ENCODE results near the gene CAMK2G.
"Not testable (repeated sequence)": the region's sequence is repeated elsewhere in the genome, so short reads cannot be mapped to it uniquely, and the experiment has no call there.

The CAMK2G gene

DNA sequence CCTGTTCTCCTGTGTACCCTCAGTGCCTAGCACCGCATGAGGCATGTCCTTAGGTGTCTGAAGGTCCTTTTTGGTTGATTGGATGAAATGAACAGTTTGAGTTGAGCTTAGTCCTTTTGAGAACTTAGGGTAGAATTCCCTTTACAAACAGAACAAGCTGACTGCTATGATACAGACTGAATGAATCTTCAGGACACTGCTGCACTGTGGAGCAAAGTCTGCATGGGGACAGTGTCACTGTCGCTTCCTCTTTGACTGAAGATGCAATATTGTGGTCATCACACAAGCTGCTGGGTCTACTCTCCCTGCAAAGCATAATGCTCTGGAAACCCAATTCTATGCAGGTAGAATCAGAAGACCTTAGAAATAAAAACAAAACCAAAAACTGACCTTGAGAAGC is 28.0 kb upstream of the CAMK2G start:
- DNase-seq (ENCODE audit: low spot score): no peak

DNA sequence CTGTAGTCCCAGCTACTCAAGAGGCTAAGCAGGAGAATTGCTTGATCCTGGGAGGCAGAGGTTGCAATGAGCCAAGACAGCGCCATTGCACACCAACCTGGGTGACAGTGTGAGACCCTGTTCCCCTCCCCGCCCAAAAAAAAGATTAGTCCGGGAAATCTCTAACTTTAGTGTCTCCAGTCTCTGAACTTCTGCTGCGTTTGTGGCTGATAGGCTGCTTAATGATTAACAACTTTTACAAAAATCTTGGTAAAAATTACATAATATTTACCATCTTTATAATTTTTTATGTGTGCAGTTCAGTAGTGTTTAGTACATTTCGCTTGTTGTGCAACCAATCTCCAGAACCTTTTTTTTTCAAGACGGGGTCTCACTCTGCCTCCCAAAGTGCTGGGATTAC is 26.9 kb upstream of the CAMK2G start:
- no peak for DNase-seq (ENCODE audit: low spot score)

DNA sequence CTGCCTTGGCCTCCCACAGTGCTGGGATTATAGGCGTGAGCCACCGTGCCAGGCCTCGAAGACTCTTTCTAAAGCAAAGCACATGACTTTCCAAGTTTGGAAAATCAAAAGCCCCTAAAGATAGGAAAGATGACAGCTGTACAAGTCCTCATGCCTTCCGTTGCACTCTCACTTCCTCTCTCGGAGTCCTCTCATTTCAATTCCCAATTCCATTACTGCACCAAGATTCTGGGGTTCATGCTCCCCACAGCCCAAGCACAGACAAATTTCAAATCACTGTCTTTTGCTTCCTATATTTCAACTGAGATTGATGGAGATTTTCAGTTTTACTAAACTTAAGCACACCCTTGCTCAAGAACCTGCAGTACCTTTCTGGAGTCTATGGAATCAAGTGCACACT is 25.7 kb upstream of the CAMK2G start:
- DNase-seq (ENCODE audit: low spot score): no peak

DNA sequence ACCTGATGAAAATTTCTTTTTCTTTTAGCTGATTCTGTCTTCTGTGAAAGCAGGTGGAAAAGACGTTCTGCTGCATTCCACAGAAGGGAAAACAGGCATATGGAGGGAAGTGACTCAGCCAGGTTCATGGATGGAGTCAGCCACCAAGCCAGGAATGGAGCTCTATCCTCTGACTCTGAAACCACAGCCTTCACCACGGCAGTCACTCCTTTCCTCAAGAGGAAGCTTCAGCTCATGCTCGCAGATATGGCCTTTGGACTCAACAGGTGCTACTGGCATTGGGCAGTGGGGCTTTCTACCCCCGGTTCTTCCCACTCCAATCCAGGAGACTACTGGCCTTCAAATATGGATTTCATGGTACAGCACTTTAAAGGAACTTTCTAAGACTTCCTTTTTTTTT is 25.1 kb upstream of the CAMK2G start:
- no peak for DNase-seq (ENCODE audit: low spot score)

DNA sequence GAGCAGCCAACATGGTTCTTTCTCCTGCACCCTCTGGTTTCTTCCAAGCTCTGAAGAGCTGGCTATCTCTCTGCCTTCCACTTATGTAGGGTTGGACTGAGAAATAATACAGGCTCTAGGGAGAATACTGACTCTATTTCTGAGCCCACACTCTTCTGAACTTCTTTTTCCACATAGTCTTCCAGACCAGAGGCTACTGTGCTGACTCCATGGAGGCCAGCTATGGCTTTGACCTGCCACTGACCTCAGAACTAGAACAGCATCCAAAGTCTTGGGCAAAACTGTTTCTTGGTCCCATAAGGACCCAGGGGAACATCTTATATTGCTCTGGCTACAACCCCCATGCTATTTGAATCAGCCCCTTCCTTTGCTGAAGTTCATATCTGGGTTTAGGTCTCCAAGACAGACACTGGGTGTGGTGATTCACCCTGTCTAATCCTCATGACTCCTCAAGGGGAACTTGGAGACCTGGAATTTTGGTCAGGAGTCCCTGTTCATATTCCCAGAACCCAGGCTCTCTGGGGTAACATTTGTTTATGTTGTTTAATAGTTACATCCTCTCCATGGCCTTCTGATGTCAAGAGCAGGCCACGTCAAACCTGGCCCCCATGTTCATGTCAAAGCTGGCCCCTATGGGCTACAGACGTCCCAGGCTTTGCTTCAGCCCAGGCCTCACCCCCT is 24.5 kb upstream of the CAMK2G start:
- DNase-seq (ENCODE audit: low spot score): no peak

DNA sequence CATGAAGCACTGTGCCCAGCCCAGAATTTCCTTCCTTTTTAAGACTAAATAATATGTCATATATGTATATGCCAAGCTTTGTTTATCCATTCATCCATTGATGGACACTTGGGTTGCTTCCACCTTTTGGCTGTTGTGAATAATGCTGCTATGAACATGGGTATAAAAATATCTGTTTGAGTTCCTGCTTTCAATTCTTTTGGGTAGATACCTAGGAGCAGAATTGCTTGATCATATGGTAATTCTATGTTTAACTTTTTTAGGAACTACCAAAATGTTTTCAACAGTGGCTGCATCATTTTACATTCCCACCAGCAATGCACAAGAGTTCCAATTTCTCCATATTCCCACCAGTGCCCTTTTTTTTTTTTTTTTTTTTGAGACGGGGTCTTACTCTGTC is 23.3 kb upstream of the CAMK2G start:
- no peak for DNase-seq (ENCODE audit: low spot score)

DNA sequence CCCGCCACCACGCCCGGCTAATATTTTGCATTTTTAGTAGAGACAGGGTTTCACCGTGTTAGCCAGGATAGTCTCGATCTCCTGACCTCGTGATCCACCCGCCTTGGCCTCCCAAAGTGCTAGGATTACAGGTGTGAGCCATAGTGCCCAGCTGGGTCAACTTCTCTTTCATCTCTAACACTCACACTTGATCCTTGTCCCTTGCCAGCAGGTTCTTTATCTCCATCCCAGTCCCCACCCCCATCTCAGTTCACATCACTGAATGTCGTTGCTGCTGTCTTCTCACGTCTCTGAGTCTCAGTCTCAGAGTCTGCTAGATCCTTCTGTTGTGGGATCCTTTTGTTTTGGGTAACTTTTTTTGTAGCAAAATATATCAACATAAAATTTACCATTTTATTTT is 21.0 kb upstream of the CAMK2G start:
- DNase-seq (ENCODE audit: low spot score): not testable (repeated sequence)

DNA sequence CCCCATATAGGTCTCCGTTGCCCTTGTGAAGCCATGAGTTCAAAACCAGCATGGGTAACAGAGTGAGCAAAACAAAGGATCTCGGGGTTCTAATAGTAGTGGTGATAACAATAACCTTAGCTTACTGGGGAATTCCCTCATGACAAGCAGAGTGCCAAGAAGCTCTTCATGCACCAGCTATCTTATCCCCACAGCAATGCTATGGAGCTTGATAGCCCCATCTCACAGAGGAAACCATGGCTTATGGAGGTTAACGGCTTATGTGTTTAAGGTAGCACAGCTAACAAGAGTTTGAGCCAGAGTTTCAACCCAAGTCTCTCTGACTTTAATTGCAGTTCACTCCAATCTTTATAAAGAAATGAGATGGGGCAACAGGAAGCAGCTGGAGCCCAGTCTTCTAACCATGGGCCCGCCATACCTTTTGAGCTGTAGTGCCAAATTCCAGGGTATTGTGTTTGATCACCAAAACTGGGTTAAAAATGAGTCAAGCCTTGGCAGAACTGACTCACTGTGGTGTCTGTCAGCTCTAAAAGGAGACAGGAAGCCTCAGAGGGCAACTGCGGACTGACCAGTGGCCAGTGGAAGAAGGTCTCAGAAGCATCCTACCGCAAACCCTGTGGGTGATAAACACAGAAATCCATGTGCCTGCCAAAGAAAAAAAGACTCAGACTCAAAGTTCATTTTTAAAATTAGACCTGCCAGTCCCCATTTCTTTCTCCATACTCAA is 20.1 kb upstream of the CAMK2G start:
- DNase-seq (ENCODE audit: low spot score): peak; percentile 46

DNA sequence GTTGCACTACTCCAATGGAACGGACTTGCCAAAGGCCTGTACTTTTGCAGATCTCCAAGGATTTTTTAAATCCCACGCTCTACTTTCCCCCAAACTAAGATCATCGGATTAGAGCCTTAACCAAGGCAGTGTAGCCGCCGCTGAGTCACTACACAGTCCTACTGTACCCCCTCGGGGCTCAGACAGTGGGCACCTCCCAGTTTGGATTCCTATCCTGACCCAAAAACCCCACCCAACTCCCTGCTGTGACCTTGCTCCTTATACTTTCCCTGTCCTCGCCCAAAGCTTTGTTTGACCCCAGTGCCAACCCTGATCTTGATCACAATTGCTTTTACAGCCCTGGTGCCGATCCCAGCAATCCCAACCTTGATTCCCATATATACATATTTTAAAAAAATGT is 19.1 kb upstream of the CAMK2G start:
- DNase-seq (ENCODE audit: low spot score): no peak

DNA sequence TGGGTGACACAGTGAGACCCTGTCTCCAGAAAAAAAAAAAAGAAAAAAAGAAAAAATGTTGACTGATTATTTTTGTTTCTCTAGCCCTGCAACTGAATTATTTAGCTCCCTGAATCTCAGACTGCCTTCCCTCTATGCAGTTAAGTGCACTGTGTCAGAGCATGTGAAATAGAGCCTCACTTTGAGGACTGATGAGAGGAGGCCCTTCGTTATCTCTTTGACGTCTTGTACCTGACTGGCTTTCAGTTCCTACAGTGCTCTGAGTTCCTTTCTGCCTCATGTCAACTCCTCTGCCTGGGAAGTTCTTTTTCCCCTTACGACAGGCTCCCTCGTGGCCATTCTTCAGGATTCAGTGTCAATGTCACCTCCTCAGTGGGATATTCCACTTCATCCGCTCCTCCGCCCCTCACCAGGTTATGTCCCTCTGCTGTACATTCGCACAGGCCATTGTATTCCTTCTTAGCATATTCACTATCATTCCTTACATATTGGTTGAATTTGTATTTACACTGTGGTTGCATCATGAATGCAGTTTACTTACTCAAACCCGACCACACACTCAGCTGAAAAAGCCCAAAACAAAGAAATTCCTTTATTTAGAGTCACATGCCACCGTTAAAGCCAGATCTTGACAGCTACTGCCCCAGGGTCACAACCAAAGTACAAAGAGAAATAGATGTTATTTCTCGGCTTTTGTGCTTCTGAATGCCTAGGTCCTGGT is 18.1 kb upstream of the CAMK2G start:
- DNase-seq (ENCODE audit: low spot score): no peak

DNA sequence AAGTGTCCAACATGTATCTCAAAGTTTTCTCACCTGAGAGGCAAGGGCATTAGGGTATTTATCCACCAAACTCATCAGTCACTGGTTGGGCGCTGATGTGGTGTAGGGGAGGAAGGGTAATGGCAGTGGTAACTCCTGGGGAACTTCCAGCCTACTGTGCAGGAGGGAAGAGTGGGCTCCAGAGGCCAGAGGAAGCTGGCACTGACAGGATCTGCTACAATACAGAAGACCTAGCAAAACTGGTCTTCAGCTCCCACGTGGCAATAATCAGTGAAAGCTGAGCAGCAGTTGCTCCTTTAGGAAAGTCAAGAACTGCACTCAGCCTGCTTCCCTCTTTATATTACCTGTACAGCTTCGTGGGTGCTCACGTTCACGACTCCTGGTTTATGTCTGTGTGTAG is 17.2 kb upstream of the CAMK2G start:
- DNase-seq (ENCODE audit: low spot score): no peak

DNA sequence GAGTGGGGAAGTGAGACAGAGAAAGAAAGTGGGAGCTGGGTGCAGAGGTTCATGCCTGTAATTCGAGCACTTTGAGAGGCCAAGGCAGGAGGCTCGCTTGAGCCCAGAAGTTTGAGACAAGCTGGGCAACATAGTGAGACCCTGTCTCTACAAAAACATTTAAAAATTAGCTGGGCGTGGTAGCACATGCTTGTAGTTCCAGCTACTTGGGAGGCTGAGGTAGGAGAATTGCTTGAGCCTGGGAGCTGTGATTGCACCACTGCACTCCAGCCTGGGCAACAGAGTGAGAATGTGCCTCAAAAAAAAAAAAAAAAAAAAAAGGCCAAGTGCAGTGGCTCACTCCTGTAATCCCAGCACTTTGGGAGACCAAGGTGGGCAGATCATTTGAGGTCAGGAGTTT is 16.5 kb upstream of the CAMK2G start:
- DNase-seq (ENCODE audit: low spot score): not testable (repeated sequence)

DNA sequence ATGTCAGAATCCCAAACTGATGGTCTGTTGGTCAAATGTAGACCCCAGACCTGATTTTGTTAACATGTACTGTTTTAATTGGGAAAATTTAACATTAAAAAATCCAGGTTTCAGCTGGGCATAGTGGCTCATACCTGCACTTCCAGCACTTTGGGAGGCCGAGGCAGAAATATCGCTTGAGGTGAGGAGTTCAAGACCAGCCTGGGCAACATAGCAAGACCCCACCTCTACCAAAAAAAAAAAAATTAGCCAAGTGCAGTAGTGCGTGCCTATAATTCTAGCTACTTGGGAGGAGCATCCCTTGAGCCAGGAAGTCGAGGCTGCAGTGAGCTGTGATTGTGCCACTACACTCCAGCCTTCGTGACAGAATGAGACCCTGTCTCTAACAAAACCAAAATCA is 15.9 kb upstream of the CAMK2G start:
- no peak for DNase-seq (ENCODE audit: low spot score)

DNA sequence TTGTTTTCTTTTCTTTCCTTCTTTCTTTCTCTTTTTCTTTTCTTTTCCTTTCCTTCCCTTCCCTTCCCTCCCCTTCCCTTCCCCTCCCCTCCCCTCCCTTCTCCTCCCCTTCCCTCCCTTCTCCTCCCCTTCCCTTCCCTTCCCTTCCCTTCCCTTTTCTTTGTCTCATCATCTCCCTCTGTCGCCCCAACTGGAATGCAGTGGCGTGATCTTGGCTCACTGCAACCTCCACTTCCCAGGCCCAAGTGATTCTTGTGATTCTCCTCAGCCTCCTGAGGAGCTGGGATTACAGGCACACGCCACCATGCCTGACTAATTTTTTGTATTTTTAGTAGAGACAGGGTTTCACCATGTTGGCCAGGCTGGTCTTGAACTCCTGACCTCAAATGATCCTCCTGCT is 15.1 kb upstream of the CAMK2G start:
- DNase-seq (ENCODE audit: low spot score): not testable (repeated sequence)

DNA sequence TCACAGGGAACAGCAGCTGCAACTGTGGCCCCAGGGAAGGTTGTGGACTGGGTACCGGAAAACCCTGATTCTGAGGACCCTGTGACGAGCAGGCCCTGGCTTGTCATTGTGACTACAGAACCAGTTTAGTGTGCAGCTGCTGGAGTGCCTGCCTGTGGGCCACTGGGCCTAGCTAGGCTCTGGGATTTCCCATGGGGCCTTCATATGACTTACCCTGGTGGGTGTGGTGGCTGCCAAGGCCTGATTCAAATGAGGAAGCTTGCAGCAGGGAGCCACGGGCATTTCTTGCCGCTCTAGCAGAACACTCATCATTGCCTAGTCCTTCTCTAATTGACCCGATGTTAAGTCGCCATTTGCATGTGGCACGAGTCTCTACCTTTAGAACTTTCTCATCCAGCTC is 14.7 kb upstream of the CAMK2G start:
- DNase-seq (ENCODE audit: low spot score): no peak

DNA sequence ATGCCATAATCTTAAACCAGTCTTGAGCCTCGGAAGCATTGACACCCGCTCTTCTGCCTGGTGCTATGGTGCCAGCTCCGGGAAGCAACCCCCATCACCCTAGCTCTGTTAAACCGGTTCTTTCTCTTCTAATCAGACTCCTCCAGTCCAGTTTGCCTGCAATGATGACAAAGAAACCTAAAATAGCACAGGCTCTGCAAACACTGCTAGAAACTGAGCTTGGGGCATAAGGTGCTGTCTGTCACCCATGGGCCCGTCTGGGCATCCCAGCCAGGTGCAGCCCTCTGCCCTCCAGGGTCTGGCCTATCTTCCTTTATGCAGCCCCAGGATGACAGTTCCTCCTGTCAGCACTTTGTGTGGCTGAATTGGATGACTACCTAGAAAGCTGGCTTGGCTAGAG is 14.2 kb upstream of the CAMK2G start:
- DNase-seq (ENCODE audit: low spot score): no peak

DNA sequence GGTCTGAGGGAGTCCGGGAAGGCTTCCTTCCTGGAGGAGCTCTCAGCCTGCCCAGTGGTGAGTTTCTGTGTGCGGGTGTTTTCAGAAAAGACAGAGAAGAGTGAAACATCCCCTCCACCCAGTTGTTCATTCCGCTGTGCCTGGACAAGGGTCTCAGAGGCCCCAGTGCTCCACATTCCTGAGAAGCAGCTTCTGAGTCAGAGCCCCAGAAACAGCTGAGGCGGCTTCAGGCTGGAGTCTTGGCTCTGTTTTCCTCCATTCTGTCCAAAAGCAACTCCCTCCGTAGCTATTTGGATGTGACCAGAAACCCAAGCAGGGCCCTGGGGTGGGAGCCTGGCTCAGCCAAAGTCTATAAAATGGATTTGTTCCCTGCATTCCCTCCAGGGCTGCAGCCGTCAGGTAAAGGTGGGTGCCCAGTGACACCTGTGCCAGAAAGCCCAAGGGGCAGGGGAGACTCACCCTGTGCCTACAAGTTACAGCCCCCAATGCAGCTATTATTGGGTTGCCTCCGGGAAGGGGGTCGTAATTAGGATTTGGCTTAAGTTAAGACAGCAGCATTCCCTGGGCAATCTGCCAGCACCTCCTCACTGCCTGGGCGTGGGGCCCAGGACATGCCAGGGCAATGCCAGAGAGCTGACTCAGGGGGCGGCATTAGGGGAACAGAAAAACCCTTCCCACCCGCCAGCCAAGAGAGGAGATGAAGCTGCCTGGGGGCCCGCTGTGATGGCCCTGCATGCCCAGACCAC is 13.1 kb upstream of the CAMK2G start:
- DNase-seq (ENCODE audit: low spot score): no peak

DNA sequence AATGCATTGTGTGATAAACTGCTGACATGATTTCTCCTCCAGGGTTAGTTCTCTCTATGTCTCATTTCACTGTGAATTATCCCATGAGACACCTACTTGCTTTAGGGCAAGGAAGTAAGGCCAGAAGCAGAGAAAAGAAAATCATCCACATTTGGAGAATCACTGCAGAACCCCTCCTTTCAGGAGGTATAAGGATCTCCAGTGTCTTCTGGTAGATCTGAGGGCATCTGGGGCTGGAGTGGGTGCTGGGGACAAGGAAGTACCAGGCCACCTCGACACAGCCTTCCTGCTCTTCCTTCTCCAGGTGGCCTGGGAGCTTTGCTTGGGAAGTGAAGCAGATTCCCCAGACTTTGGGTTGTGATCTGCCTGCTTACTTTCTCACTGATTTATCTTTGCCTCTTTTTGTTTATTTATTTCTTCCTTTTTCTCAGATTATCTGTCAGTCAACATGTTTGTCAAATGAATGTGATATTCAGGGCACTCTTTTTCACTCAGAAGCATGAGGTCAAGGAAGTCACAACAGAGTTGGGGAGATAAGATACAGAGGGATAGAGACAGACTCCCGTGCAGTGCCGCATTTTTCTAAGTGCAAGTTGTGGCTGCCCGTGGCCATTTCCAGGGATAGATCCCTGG is 12.4 kb upstream of the CAMK2G start:
- DNase-seq (ENCODE audit: low spot score): no peak

DNA sequence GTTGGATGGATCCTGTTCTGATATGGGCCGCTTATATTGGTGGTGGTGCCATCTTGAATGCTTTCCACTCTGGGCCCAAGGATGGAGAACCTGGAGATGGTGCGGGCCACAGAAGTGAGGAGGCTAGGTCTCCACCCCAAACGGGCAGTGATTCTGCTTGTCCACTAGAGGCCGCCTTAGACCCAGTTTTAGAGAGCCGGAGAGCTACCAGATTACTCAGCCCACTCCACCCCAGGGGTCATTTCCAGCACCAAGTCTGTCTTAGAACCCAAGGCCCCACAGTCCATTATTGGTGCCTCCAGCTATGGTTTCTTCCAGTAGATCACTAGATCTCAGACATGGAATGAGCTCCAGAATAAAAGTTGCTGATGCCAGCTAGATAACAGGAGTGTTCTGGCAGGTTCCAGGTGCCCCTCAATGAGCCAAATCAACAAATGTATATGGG is 11.8 kb upstream of the CAMK2G start:
- peak; percentile 78 for DNase-seq (ENCODE audit: low spot score)

DNA sequence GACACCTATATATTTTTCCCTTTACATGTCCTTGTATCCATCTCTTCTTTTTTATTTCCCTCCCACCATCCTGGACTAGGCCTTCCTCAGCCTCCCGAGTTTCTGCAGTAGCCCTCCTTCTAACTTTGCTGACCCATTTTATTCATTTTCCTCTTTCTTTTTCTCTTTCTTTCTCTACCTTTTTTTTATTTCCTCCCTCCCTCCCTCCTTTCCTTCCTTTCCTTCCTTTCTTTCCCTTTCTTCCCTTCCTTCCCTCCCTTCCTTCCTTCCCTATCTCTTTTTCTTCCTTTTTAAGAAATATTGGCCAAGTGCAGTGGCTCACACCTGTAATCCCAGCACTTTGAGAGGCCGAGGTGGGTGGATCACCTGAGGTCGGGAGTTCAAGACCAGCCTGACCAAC is 9.7 kb upstream of the CAMK2G start:
- no peak for DNase-seq (ENCODE audit: low spot score)

DNA sequence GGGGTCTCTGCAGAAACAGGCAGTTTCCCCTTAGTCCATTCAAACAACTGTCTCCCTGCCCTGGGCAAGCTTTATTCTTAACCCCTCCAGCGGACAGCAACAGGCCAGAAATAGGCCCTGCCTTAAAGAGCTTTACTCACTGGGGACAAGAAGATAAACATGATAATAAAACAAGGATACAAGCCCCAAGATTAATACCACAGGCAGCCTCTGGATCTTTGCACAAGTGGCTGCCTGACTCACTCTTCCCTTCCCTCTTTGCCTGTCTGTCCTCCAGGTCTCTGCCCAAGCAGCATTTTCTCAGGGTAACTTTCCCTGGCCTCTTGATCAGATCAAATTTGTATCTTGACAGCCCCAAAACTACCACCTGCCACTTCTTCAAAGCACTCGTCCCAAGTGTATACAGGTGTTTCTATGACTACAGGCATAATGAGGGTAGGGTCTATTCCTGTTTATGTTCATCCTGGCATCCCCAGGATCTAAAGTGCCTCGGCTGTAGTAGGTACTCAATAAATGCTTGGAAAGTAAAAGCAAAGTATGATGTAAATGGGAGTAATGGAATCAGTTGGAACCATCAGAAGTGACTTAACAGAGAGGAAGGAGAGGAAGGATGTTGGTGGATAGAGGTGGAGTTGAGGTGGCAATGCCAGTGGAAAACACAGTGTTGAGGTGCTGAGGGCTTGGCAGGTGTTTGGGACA is 7.0 kb upstream of the CAMK2G start:
- no peak for DNase-seq (ENCODE audit: low spot score)
